ENCODE measurements around the gene CEP57L1.
"Not testable (repeated sequence)": the region's sequence is repeated elsewhere in the genome, so short reads cannot be mapped to it uniquely, and the experiment has no call there.

DNA sequence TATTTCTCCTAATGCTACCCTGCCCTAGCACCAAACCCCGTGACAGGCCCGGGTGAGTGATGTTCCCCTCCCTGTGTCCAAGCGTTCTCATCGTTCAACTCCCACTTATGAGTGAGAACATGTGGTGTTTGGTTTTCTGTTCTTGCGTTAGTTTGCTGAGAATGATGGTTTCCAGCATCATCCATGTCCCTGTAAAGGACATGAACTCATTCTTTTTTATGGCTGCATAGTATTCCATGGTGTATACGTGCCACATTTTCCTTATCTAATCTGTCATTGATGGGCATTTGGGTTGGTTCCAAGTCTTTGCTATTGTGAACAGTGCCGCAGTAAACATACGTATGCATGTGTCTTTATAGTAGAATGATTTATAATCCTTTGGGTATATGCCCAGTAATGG is 14.4 kb downstream of the CEP57L1 start:
- TF ChIP-seq YY1 (IDR thresholded peaks at IDR 0.05; ENCODE audit: insufficient read depth, insufficient read length); ZNF274 (IDR thresholded peaks at IDR 0.05; ENCODE audit: low read depth, low read length): not testable (repeated sequence)
